ENCODE measurements around the gene SLC8B1. TPM values are rescaled to one million over a fixed set of nuclear protein-coding genes. Genes with fewer than 3 reads are reported as not detected.

The SLC8B1 gene
- total and polyA plus RNA-seq, 2 of the 4 experiments (the other 2 are of a cell fraction): 4.1 to 10.2 TPM

- WGBS, 2 experiments (ENCODE audit: extremely low coverage in 2 of 2, insufficient read length in 1 of 2): 79% methylated on average over 2 of the region's 10 CpGs; no CpG with 5 or more reads in 1 of the 2 experiments
- Histone ChIP-seq H2AK9ac (replicated peaks; ENCODE audit: low read depth, low read length, poor library complexity) (no peak overlapping the region), H3K27ac (ENCODE audit: insufficient read depth, low read length) (no peak overlapping the region), H4K5ac (ENCODE audit: low read depth, low read length) (no peak overlapping the region), H3K27me3 (ENCODE audit: control insufficient read depth, insufficient read depth, low read length) (no peaks in the 10 kb centered on the region), H2BK20ac (ENCODE audit: low read depth, low read length) (no peak overlapping the region), H3K9me1 (ENCODE audit: insufficient read depth, low read length) (peaks cover 1% of the 10 kb centered on the region; the same call in 1 of the 2 replicates), H4K20me1 (ENCODE audit: insufficient read depth, low read length) (no peaks in the 10 kb centered on the region), H2BK120ac (ENCODE audit: low read depth, low read length) (no peak overlapping the region), H3K4me2 (ENCODE audit: low read depth, low read length) (no peak overlapping the region), H3K56ac (ENCODE audit: extremely low read depth, insufficient read depth, low read length) (no peak overlapping the region), H3K23ac (ENCODE audit: low read depth, low read length) (no peak overlapping the region), H4K8ac (ENCODE audit: low read depth in 2 of 2, low read length in 2 of 2) (no peak overlapping the region), H3K4ac (ENCODE audit: low read depth, low read length) (no peak overlapping the region), H2AFZ (replicated peaks; ENCODE audit: low read length, poor library complexity) (no peak overlapping the region), H3K4me1 (ENCODE audit: control insufficient read depth, insufficient read depth, low read length) (peaks cover 10% of the 10 kb centered on the region), H3K9me3 (ENCODE audit: control insufficient read depth, insufficient read depth, low read length) (no peaks in the 10 kb centered on the region), H2BK15ac (ENCODE audit: low read depth, low read length) (no peak overlapping the region), H4K91ac (ENCODE audit: insufficient read depth, low read depth, low read length) (no peak overlapping the region), H3K4me3 (ENCODE audit: insufficient read depth, low read depth, low read length) (no peak overlapping the region), H3K9ac (ENCODE audit: low read depth, low read length) (no peak overlapping the region), H2BK5ac (ENCODE audit: low read depth, low read length, poor library complexity, severe bottlenecking) (no peak overlapping the region), H2AK5ac (ENCODE audit: low read depth, low read length) (no peak overlapping the region), H3K14ac (replicated peaks; ENCODE audit: low read depth, low read length) (no peak overlapping the region), H3K79me1 (ENCODE audit: low read depth in 1 of 2, low read length in 2 of 2) (no peaks in the 10 kb centered on the region), H3K36me3 (ENCODE audit: control insufficient read depth, insufficient read depth, low read length) (peaks cover 18% of the 10 kb centered on the region; the same call in 1 of the 2 replicates), H3K18ac (ENCODE audit: low read depth, low read length) (no peak overlapping the region)
- in situ Hi-C loops (cut with MboI; ENCODE audit: low sequenced_read_pairs) (no loop called here), dilution Hi-C loops (cut with HindIII; ENCODE audit: low sequenced_read_pairs, unreplicated experiment) (no loop called here), intact Hi-C loops (cut with micrococcal nuclease) (no loop called here)
- ChIA-PET CTCF (no interaction called here), POLR2A (ENCODE audit: unreplicated experiment) (no interaction called here)
- BruUV-seq (replicated peaks): no TSS peak
- ATAC-seq (ENCODE audit: low read depth): no peak
- TF ChIP-seq CTCF (conservative IDR thresholded peaks at IDR 0.05; ENCODE audit: low read depth, low read length): no peak
- no peak for TF ChIP-seq RAD21 (IDR thresholded peaks at IDR 0.05; ENCODE audit: low read length)
- DNase-seq: no peak
These were observed 41.8 kb downstream of the SLC8B1 start for GRCh38 chr12:113293100-113293499.

Data from IMR-90 (cell line).